Middle frontal gyrus (tissue), 1 donor: Measurements from ENCODE around the gene CBX4.

ENCODE experiments used
- DNase-seq: peaks from one replicate; pipeline ENCODE4 v3.0.0-alpha.2; 2015; ENCODE audit warnings: low spot score; ENCODE audit errors: extremely low spot score

Gene CBX4

GRCh38 chr17:79842136-79842655 is 3.0 kb upstream of the CBX4 start:
- no peak for DNase-seq

DNA sequence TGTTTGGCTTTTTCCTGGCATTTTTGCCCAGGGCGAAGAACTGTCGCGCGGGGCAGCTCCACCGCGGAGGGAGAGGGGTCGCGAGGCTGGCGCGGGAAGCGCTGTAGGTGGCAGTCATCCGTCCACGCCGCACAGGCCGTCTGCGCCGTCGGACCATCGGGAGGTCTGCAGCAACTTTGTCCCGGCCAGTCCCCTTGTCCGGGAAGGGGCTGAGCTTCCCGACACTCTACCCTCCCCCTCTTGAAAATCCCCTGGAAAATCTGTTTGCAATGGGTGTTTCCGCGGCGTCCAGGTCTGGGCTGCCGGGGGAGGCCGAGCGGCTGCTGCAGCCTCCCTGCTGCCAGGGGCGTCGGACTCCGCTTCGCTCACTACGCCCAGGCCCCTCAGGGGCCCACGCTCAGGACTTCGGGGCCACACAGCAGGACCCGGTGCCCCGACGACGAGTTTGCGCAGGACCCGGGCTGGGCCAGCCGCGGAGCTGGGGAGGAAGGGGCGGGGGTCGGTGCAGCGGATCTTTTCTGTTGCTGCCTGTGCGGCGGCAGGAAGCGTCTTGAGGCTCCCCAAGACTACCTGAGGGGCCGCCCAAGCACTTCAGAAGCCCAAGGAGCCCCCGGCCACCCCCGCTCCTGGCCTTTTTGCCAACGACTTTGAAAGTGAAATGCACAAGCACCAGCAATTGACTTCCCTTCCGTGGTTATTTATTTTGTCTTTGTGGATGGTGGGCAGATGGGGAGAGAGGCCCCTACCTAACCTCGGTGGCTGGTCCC is 2.3 kb upstream of the CBX4 start:
- no peak for DNase-seq

DNA sequence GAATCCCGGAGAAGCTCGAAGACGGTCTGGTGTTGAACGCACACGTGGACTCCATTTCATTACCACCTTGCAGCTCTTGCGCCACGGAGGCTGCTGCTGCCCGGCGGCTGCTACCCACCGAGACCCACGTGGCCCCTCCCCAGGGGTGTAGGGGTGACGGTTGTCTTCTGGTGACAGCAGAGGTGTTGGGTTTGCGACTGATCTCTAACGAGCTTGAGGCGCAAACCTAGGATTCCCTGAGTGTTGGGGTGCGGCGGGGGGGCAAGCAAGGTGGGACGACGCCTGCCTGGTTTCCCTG is 1.7 kb upstream of the CBX4 start:
- DNase-seq, result no peak

GRCh38 chr17:79840269-79840988 is 1.2 kb upstream of the CBX4 start:
- DNase-seq, result no peak

DNA sequence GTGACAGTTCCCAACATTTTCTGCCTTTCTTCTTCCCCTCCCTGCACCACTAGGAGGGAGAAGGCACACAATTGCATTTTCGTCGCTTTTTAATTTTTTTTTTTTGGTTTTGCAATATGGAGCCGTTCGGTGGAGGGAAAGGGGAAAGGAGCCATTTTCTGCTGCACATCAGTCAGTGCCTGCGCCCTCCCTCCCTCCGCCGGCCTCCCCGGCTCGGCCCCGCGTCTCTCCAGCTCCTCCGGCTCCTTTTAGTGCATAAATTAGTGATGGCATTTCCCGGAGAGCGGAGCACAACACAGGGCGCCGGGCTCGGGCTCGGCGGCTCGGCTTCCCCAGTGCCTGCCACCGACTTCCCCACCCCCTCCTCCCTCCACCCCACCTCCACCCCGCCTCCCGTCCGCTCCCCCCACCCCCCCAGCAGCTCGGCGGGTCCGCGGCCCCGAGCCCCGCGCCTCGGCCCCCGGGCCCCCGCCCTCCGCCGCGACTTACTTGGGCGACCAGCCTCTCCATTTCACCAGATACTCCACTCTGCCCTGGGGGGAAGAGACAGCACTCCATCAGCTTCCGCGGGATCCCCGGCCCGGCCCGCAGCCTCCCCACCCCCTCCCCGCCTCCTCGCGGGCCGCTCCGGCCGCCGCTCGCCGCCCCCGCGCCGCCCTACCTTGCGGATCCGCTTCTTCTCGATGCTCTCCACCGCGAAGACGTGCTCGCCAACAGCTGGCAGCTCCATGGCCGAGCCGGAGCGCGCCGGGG is 542 bp downstream of the CBX4 start:
- no peak for DNase-seq

- DNase-seq, result no peak
These were observed 1.2 kb downstream of the CBX4 start for GRCh38 chr17:79837888-79838521.

DNA sequence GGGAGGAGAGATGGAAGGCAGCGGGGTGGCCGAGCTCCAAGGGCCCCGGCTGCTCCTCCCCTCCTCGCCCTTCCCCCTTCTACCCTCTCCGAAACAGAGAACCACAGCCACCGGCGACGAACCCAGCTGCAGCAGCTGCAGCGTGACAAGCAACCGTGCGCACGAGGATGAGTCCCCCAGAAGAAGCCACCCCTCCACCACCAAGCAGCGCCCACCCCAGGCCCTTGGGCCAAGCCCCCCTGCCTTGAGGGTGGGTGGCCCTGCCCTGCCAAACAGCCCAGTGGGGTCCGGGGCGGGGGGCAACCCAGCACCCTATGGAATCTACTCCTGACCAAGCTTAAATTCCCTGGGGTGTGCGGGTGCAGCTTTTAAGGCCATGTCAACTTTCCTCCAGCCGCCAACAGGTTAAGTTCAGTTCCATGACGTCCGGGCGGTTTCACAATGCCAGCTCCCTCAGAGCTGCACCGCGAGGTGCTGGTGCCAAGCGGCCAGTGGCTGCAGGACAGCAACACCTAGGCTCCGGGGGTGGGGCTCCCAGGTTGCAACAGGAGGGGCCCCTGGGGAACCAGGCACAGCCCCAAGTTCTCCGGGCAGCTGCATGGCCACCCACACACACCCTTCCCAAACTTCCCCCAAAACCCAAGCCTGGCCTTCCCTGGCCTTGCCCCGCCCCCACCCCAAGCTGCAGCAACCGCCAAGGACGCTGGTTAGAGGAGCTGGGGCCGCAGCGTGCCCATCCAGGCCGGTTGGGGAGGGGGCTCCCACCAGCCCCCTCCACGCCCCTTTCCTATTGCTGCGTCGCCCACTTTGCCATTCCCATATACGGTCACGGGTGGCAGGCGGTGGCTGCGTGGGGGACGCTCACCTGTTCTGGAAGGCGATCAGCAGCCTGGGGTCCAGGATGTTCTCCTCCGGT is 2.0 kb downstream of the CBX4 start:
- DNase-seq, result no peak

GRCh38 chr17:79836510-79836971 is 2.7 kb downstream of the CBX4 start:
- DNase-seq, result no peak

GRCh38 chr17:79835953-79836509 is 3.2 kb downstream of the CBX4 start:
- DNase-seq, result no peak

DNA sequence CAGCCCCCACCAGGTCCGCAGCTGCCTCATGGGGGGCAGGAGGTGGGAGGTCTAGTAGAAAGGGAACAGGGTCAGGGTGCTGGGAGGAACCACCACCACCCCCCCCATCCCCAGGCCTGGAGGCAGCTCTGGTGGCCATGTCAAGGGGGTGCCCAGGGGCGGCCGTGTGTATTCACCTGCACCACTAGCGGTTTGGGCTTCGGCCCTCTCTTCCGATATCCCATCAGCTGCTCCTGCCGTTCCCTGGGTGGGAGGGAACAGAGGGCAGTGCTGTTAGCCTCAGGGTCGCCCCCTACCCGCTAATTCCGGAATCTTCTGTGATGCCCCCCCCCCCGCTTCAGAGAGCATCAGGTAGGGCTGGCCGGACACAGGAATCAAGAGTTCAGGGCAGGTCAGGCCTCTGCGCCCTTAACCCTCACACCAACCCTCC is 3.8 kb downstream of the CBX4 start:
- DNase-seq, result no peak

DNA sequence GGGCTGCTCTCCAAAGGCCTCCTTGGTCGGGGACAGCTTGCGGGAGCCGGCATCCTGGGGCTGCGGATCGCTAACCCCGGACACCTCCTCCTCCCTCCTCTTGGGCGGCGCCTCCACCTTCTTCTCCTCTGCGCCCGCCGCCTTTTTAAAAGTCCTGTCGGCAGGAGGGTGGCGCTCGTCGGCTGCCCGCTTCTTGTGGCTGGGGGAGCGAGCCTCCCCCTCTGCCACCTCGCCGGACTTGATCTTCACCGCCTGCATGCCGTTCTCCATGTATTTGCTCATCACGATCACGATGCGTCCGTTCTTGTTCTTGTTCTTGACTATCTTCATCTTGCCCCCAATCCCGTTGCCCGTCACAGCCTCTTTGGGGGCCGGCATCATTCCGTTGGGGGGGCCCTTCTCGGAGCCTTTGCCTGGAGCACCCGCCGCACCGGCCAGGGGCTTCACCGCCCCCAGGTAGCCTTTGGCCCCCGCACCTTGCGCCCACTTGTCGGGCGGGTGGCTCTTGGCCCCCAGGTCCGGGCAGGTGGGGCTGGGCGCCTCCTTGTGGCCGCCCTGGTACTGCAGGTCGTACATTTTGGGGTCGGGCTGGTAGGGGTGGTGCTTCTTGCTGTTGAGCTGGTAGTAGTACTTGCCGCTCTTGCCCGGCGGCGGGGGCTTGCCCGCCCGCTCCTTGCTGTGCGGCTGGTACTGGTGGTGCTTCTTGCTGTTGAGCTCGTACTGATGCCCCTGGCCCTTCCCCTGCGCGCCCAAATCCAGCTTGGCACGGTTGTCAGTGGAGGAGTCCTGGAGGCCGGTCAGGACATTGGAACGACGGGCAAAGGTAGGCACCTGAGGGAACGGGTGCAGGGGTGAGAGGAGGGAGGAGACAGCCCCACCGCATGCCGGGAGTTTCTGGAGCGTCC is 4.4 kb downstream of the CBX4 start:
- DNase-seq, result no peak

DNA sequence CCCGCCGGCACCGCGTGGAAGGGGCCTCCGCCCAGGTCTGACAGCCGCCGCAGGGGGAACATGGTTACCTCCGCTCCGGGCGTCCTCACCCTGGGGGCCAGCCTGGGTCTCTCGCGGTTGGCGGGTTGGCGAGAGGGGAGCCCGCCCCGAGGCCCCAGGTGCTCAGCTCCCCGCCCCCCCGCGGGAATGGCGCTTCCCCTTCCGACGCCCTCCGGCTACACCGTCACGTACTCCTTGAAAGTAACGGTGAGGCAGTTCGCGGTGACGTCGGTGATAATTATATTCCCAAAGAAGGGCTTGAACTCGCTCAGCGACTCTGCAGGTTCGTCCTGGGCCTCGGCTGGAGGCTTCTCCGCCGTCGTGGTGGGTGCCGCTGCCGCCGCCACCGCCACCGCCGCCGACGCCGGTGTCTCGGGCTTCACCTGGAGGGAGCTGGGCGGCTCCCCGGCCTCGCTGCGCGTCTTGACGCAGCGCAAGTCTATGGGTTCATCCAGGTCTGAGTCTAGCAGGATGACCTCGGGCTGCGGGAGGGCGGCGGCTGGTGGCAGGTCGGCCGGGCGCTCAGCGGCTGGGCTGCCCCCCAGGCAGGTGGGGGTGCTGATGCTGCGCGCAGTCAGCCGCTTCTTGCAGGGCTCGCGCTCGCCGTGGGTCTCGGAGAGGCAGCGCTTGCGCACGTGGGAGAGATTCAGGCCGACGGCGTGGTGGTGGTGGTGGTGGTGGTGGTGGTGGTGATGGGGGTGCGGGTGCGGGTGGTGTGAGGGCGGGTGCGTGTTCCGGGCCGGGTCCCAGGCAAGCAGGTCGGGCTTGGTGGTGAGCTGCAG is 5.3 kb downstream of the CBX4 start:
- no peak for DNase-seq

GRCh38 chr17:79833110-79833450 is 6.2 kb downstream of the CBX4 start:
- no peak for DNase-seq

GRCh38 chr17:79832218-79833109 is 6.8 kb downstream of the CBX4 start:
- no peak for DNase-seq

DNA sequence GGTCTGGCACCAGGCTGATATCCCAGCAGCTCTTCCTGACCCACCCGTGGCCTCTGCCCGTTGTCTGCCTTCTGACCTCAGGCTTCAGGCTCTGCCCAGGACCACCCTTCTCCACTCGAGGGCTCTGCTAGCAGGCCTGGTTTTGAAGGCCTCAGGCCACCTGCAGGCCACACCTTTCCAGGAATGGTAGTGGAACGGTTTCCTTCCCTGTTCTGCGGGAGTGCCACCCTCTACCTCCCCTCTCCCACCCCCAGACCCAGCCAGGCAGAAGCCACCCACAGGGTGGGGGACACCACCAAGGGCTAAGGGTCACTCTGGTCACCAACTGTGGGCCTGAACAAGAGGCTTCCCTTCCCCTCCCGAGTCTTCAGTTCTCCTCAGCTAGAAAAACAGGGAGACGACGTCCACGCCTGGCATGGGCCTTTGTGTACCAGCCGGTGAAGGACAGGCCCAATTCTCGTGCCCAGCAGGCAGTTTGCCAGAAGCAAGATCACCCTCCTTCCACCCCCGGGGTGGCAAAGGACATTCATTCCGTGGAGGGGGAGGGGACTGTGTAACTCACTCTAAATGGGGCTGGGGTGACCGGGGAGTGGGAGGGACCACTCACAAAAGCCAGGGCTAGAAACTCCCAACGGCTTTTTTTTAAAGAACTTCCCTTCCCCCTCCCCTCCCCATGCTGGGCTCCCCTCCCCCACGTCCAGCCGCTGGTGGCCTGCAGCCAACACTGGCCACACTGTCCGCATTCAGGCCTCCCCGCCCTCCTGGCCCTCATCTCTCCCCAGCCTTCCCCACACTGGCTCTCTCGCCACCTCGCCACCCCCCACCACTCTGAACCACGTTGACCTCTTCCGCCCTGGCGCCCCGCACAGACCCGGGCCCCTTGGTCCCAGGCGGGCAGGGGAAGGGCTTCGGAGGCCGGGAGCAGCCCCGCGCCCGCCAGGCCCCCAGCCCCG is 7.7 kb downstream of the CBX4 start:
- DNase-seq, result no peak

DNA sequence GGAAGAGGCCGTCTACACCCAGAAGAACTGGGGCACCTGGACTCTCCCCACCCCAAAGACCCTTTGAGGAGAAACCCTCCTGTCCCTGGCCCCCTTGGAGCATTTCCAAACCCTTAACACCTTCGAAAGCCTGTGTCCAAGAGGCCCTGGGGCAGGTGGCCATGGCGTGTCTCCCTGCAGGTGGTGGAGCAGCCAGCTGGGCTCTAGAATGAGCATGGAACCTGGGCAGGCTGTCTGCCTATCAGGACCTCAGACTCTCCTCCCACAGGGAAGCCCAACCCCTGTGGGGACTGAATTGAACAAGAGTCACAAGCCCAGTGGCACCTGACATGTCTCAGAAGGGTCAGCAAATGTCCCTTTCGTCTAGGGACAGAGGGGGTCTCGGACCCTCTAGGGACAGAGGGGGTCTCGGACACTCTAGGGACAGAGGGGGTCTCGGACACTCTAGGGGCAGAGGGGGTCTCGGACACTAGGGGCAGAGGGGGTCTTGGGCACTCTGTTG is 8.4 kb downstream of the CBX4 start:
- no peak for DNase-seq
